Prostate gland (tissue), 2 donors: Measurements from ENCODE around the gene ECE2. TPM values are rescaled to one million over a fixed set of nuclear protein-coding genes. Genes with fewer than 3 reads are reported as not detected.

ENCODE experiments used
- DNase-seq: peaks from one replicate; pipeline ENCODE4 v3.0.0-alpha.2; 2019; ENCODE audit warnings: low spot score
- H3K27ac ChIP-seq, 2 donors: fragments of 200-600 bp; sonication (generic); 2 replicates each; pipeline ENCODE4 v1.5.1; 2017 to 2019
- H3K27me3 ChIP-seq: fragments of 200-600 bp; sonication (generic); replicated peaks from 2 replicates; pipeline ENCODE4 v1.5.1; 2019; ENCODE audit not compliant: insufficient read depth
- H3K36me3 ChIP-seq, 2 donors: fragments of 200-600 bp; sonication (generic); 1 replicate in 1 of 2; 2 replicates in 1 of 2; pipeline versions ENCODE4 v1.5.1 to v1.8.1; 2017 to 2019
- H3K4me1 ChIP-seq: fragments of 200-600 bp; sonication (generic); replicated peaks from 2 replicates; pipeline ENCODE4 v1.5.1; 2019
- H3K4me3 ChIP-seq, 2 donors: fragments of 200-600 bp; sonication (generic); 2 replicates each; pipeline ENCODE4 v1.5.1; 2017 to 2019
- H3K9me3 ChIP-seq: fragments of 200-600 bp; sonication (generic); 2 replicates; pipeline ENCODE4 v1.5.1; 2017
- POLR2A ChIP-seq: fragments of 450-650 bp; IDR thresholded peaks from one replicate; pipeline ENCODE4 v1.6.1; 2016; ENCODE audit warnings: antibody characterized with exemption, mild to moderate bottlenecking
- POLR2AphosphoS5 ChIP-seq: sonication (generic); formaldehyde crosslinking; IDR thresholded peaks from one replicate; pipeline ENCODE4 v1.6.1; 2017; ENCODE audit warnings: antibody characterized with exemption
- WGBS: methylation state at CpG from one replicate; pipeline ENCODE4 v1.1.5; 2018; 5-methylcytosine and 5-hydroxymethylcytosine counted together
- intact Hi-C: fragments of 100-400 bp; cut with DNase I; formaldehyde crosslinking; loops from one replicate; pipeline ENCODE4 v1.14.2; 2022
- total RNA-seq, 2 donors: library from RNA; depleted of rRNA; stranded (reverse); fragments of >200 nt; gene quantifications; one replicate each; pipeline ENCODE4 v1.1.0, GENCODE V29; 2016
- TF ChIP-seq, protein P1 (sequence below), 4 experiments: fragments of 200-600 bp in 2 of 4; fragments of 450-650 bp in 2 of 4; sonication (generic) in 2 of 4; IDR thresholded peaks; 1 replicate in 3 of 4; 2 replicates in 1 of 4; pipeline ENCODE4 v1.5.1; 2016 to 2019; ENCODE audit warnings: antibody characterized with exemption in 4 of 4, mild to moderate bottlenecking in 2 of 4, moderate library complexity in 2 of 4

Gene ECE2
- total RNA-seq, 2 donors from 2014 or later, result 0.57 TPM; not detected in 1

DNA sequence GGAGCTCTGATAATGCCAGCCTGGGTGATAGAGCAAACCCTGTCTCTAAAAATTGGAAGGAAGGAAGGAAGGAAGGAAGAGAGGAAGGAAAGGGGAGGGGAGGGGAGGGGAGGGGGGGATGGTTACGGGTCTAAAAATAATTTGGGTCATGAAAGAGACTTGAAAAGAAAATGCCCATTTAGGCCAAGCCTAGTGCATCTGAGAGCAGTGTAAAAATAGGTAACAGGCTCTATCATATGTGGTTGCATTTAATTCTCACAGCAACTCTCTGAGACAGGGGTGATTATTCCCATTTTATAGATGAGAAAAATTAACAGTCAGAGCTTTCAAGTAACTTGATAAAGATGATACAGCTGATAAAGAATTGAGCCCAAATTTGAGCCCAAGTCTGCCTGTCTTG, 3.6 kb upstream of the ECE2 start:
- 55% methylated on average over 1 of the region's 1 CpG for whole genome bisulfite sequencing
- Histone ChIP-seq H3K4me1 (no peaks in the 10 kb centered on the region), H3K27me3 (peaks cover 8% of the 10 kb centered on the region), H3K9me3 (no peaks in the 10 kb centered on the region), H3K36me3 (no peaks in the 10 kb centered on the region), H3K27ac (no peak overlapping the region), H3K4me3 (no peak overlapping the region)
- no peak for TF ChIP-seq POLR2AphosphoS5
- TF ChIP-seq, protein P1, sequence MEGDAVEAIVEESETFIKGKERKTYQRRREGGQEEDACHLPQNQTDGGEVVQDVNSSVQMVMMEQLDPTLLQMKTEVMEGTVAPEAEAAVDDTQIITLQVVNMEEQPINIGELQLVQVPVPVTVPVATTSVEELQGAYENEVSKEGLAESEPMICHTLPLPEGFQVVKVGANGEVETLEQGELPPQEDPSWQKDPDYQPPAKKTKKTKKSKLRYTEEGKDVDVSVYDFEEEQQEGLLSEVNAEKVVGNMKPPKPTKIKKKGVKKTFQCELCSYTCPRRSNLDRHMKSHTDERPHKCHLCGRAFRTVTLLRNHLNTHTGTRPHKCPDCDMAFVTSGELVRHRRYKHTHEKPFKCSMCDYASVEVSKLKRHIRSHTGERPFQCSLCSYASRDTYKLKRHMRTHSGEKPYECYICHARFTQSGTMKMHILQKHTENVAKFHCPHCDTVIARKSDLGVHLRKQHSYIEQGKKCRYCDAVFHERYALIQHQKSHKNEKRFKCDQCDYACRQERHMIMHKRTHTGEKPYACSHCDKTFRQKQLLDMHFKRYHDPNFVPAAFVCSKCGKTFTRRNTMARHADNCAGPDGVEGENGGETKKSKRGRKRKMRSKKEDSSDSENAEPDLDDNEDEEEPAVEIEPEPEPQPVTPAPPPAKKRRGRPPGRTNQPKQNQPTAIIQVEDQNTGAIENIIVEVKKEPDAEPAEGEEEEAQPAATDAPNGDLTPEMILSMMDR (IDR thresholded peaks at IDR 0.05), result no peak
- no peak for TF ChIP-seq POLR2A
- DNase-seq, result no peak
- intact Hi-C loops, result no loop called here

DNA sequence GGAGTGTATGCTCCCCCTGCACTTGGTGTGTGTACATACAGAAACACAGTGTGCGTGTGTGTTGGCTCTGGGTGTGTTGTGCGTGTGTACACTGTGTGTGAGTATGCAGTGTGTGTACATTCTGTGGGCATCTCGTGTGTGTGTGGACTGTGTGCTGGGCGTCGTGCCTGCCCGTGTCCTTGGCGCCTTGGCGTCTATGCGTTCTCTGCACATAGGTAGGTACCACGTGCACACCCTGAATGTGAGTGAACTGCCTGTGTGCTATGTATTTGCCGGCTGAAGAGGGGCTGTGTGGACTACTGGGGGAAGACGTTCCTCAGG, 481 bp upstream of the ECE2 start:
- Histone ChIP-seq H3K9me3 (no peaks in the 10 kb centered on the region), H3K36me3 (no peaks in the 10 kb centered on the region), H3K27ac (no peak overlapping the region), H3K4me1 (no peaks in the 10 kb centered on the region), H3K4me3 (no peak overlapping the region), H3K27me3 (peaks cover 8% of the 10 kb centered on the region)
- WGBS, result 70% methylated on average over 12 of the region's 12 CpGs
- DNase-seq, result no peak
- intact Hi-C loops, result no loop called here
- TF ChIP-seq POLR2A (no peak), POLR2AphosphoS5 (no peak)
- TF ChIP-seq, protein P1 (IDR thresholded peaks at IDR 0.05), result no peak

DNA sequence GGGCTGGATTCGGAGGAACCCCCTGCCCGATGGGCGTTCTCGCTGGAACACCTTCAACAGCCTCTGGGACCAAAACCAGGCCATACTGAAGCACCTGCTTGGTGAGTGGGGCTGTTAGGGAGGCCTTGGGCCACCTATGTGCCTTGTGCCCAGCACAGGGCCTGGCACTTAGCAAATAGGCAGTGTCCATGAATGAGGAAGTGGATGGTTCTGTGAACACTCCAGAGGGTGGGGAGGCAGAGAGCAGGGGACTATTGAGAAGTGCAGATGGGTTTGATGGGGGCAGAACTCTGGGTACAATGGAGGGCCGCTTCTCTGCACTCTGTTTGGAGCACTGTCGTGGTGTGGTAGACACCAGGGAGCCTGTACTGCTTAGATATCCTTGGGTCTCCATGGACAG, 1.5 kb downstream of the ECE2 start:
- DNase-seq, result no peak
- intact Hi-C loops, result no loop called here
- no peak overlapping the region for H3K4me3 ChIP-seq
- H3K4me1 ChIP-seq, result no peaks in the 10 kb centered on the region
- 94% methylated on average over 6 of the region's 6 CpGs for WGBS
- no peak overlapping the region for H3K27ac ChIP-seq
- no peaks in the 10 kb centered on the region for H3K36me3 ChIP-seq
- peaks cover 8% of the 10 kb centered on the region for H3K27me3 ChIP-seq
- H3K9me3 ChIP-seq, result no peaks in the 10 kb centered on the region
- TF ChIP-seq POLR2AphosphoS5 (no peak), POLR2A (no peak)
- TF ChIP-seq, protein P1 (IDR thresholded peaks at IDR 0.05), result no peak

DNA sequence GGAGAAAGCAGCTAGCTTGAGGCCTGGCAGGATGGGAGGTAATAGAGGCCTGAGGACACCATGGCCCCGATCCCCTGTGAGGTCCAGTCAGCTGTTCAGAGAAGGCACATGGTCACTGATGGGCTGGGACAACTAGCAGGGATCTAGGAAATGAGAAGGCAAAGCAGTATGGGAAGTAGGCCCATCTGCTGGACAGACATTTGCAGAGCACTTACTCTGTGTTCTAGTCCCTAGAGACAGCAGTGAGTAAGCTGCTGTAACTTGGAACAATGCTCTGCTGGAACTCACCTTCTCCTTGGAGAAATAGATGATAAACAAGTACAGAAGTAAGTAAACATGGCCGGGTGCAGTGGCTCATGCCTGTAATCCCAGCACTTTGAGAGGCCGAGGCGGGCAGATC, 7.1 kb downstream of the ECE2 start:
- H3K4me3 ChIP-seq, result no peak overlapping the region
- no peaks in the 10 kb centered on the region for H3K4me1 ChIP-seq
- 81% methylated on average over 4 of the region's 4 CpGs for WGBS
- no peak for DNase-seq
- H3K27me3 ChIP-seq, result no peaks in the 10 kb centered on the region
- intact Hi-C loops, result no loop called here
- no peak overlapping the region for H3K27ac ChIP-seq
- H3K36me3 ChIP-seq, result no peaks in the 10 kb centered on the region
- no peaks in the 10 kb centered on the region for H3K9me3 ChIP-seq
- TF ChIP-seq POLR2A, result no peak
- TF ChIP-seq, protein P1 (IDR thresholded peaks at IDR 0.05), result no peak
- no peak for TF ChIP-seq POLR2AphosphoS5

DNA sequence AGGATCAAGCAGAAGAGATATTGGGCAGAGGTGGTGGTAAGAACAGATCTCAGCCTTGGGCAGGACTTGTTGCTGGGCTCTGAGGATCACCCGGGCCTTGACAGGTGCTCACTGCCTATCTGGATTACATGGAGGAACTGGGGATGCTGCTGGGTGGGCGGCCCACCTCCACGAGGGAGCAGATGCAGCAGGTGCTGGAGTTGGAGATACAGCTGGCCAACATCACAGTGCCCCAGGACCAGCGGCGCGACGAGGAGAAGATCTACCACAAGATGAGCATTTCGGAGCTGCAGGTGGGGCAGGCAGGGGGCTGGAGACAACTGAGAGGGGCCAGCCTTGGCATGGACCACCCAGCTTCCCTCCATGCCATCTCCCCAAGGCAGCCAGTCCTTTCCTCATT, 7.9 kb downstream of the ECE2 start:
- H3K36me3 ChIP-seq, result no peaks in the 10 kb centered on the region
- no peaks in the 10 kb centered on the region for H3K9me3 ChIP-seq
- 88% methylated on average over 8 of the region's 8 CpGs for WGBS
- H3K27me3 ChIP-seq, result no peaks in the 10 kb centered on the region
- no peak for TF ChIP-seq POLR2AphosphoS5
- no peak for TF ChIP-seq POLR2A
- TF ChIP-seq, protein P1 (IDR thresholded peaks at IDR 0.05), result no peak
- H3K4me3 ChIP-seq, result no peak overlapping the region
- H3K4me1 ChIP-seq, result no peaks in the 10 kb centered on the region
- no peak for DNase-seq
- H3K27ac ChIP-seq, result no peak overlapping the region
- intact Hi-C loops, result no loop called here
